ENCODE measurements around the gene MUC2.
A peak's percentile ranks its signal among the peaks of the same experiment; 100 is the strongest.

The MUC2 gene

GRCh38 chr11:1050581-1051355 is 23.9 kb upstream of the MUC2 start:
- peak; percentile 38 to 52 (median 42) for DNase-seq (ENCODE audit: low read depth in 2 of 3, low spot score in 2 of 3)

- no peak for DNase-seq (ENCODE audit: low read depth in 2 of 3, low spot score in 2 of 3)
Observed at GRCh38 chr11:1051356-1052132, 23.1 kb upstream of the MUC2 start.

GRCh38 chr11:1052133-1053011 is 22.3 kb upstream of the MUC2 start:
- DNase-seq (ENCODE audit: low read depth in 2 of 3, low spot score in 2 of 3), result no peak

GRCh38 chr11:1053121-1053901 is 21.4 kb upstream of the MUC2 start:
- no peak for DNase-seq (ENCODE audit: low read depth in 2 of 3, low spot score in 2 of 3)

GRCh38 chr11:1054143-1055108 is 20.2 kb upstream of the MUC2 start:
- no peak for DNase-seq (ENCODE audit: low read depth in 2 of 3, low spot score in 2 of 3)

- DNase-seq (ENCODE audit: low read depth in 2 of 3, low spot score in 2 of 3), result no peak
Observed at GRCh38 chr11:1055109-1055703, 19.5 kb upstream of the MUC2 start.

- DNase-seq (ENCODE audit: low read depth in 2 of 3, low spot score in 2 of 3), result no peak
Observed at GRCh38 chr11:1055990-1056771, 18.5 kb upstream of the MUC2 start.

- DNase-seq (ENCODE audit: low read depth in 2 of 3, low spot score in 2 of 3), result no peak
Observed at GRCh38 chr11:1057806-1058205, 16.9 kb upstream of the MUC2 start.

GRCh38 chr11:1059759-1060158 is 14.9 kb upstream of the MUC2 start:
- DNase-seq (ENCODE audit: low read depth in 2 of 3, low spot score in 2 of 3), result no peak

GRCh38 chr11:1060410-1060809 is 14.3 kb upstream of the MUC2 start:
- no peak for DNase-seq (ENCODE audit: low read depth in 2 of 3, low spot score in 2 of 3)

GRCh38 chr11:1060852-1061616 is 13.6 kb upstream of the MUC2 start:
- DNase-seq (ENCODE audit: low read depth in 2 of 3, low spot score in 2 of 3), result no peak

- no peak for DNase-seq (ENCODE audit: low read depth in 2 of 3, low spot score in 2 of 3)
Observed at GRCh38 chr11:1062075-1062820, 12.4 kb upstream of the MUC2 start.

- DNase-seq (ENCODE audit: low read depth in 2 of 3, low spot score in 2 of 3), result no peak
Observed at GRCh38 chr11:1064167-1064566, 10.5 kb upstream of the MUC2 start.

- no peak for DNase-seq (ENCODE audit: low read depth in 2 of 3, low spot score in 2 of 3)
Observed at GRCh38 chr11:1067812-1068496, 6.7 kb upstream of the MUC2 start.

GRCh38 chr11:1069740-1070139 is 4.9 kb upstream of the MUC2 start:
- DNase-seq (ENCODE audit: low read depth in 2 of 3, low spot score in 2 of 3), result no peak

All from activated CD8-positive, alpha-beta memory T cell treated with anti-CD3 and anti-CD28 coated beads for 48 hours (primary cell).